ENCODE data around the gene VPS51. TPM values are rescaled to one million over a fixed set of nuclear protein-coding genes. Genes with fewer than 3 reads are reported as not detected.

Gene VPS51
- polyA plus RNA-seq, 3 donors = 37.2 to 77.3 (median 39.4) TPM

DNA sequence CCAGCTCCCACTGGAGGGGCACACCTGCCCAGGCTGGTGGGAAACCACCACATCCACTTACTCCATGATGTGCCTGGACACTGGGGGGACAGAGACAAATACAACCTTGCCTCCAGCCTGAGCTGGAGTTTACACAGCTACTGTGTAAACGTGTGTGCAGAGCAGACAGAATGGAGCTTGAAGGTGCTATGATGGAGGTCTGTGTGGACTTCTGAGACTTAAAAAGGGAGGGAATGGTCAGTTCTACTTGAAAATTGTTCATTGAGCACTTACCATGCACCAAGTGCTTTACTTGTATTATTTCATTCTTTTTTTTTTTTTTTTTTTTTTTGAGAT is 23.4 kb upstream of the VPS51 start:
- H3K4me1 ChIP-seq (ENCODE audit: control insufficient read depth in 1 of 2, insufficient read depth in 2 of 2, low read length in 2 of 2) = no peaks in the 10 kb centered on the region
- DNase-seq = no peak
- H2AFZ ChIP-seq (ENCODE audit: insufficient read depth, low read depth, low read length, poor library complexity, severe bottlenecking) = no peak overlapping the region
- H3K4me3 ChIP-seq (replicated peaks in 1 of 3; ENCODE audit: low read depth in 2 of 3, low read length in 3 of 3) = no peak overlapping the region
- no peak overlapping the region for H3K4me2 ChIP-seq (replicated peaks; ENCODE audit: extremely low read depth, low read length, poor library complexity, severe bottlenecking)
- Mint-ChIP-seq H3K27me3 (ENCODE audit: low read depth in 3 of 3) (peaks cover 0 to 2% (median 2%) of the 10 kb centered on the region in 3 donors), H3K9me3 (no peaks in the 10 kb centered on the region), H3K36me3 (peaks cover 5 to 19% of the 10 kb centered on the region in 2 donors), H3K27ac (no peak overlapping the region), H3K4me3 (no peak overlapping the region), H3K4me1 (no peaks in the 10 kb centered on the region)
- H3K36me3 ChIP-seq (replicated peaks in 1 of 2; ENCODE audit: control insufficient read depth in 1 of 2, insufficient read depth in 2 of 2, low read length in 2 of 2) = peaks cover 3 to 15% of the 10 kb centered on the region in 2 donors
- no peaks in the 10 kb centered on the region for H3K27me3 ChIP-seq (ENCODE audit: control insufficient read depth in 2 of 2, insufficient read depth in 2 of 2, low read length in 2 of 2)
- no peak overlapping the region for H3K9ac ChIP-seq (ENCODE audit: insufficient read depth, low read length, poor library complexity, severe bottlenecking)
- H4K20me1 ChIP-seq (ENCODE audit: insufficient read depth, low read length) = no peaks in the 10 kb centered on the region
- TF ChIP-seq CTCF (IDR thresholded peaks at IDR 0.05) = no peak
- peaks cover 5% of the 10 kb centered on the region for H3K79me2 ChIP-seq (ENCODE audit: insufficient read depth, low read length)
- no peaks in the 10 kb centered on the region for H3K9me3 ChIP-seq (replicated peaks in 1 of 2; ENCODE audit: control insufficient read depth in 1 of 2, insufficient read depth in 1 of 2, low read length in 2 of 2)
- intact Hi-C loops (cut with micrococcal nuclease) = no loop called here
- no peak overlapping the region for H3K27ac ChIP-seq (ENCODE audit: low read depth in 1 of 2, low read length in 2 of 2)
- WGBS (ENCODE audit: insufficient coverage) = 100% methylated on average over 1 of the region's 1 CpG

DNA sequence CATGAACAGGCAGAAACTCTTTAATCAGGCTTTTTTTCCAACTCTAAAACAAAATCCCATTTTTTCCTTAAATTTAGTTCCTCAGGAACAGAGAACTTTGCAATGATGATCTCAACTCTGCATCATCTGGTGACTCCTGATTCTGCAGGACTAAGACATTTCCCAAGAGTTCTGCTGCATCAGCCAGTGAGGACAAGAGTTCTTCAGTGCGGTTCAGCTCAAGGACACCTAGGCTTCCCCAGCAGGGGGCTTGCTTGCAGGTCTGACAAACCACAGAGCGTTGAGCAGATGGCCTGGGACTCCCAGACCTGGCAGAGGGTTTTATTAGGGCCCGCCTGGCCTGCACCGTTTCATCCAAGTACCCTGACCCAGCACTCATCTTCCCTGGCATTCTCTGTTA is 18.6 kb upstream of the VPS51 start:
- no peak for DNase-seq
- Histone ChIP-seq H3K4me2 (replicated peaks; ENCODE audit: extremely low read depth, low read length, poor library complexity, severe bottlenecking) (no peak overlapping the region), H3K27me3 (ENCODE audit: control insufficient read depth in 2 of 2, insufficient read depth in 2 of 2, low read length in 2 of 2) (no peaks in the 10 kb centered on the region), H3K4me1 (ENCODE audit: control insufficient read depth in 1 of 2, insufficient read depth in 2 of 2, low read length in 2 of 2) (peaks cover 15 to 16% of the 10 kb centered on the region in 2 donors), H3K9ac (ENCODE audit: insufficient read depth, low read length, poor library complexity, severe bottlenecking) (no peak overlapping the region), H3K79me2 (ENCODE audit: insufficient read depth, low read length) (peaks cover 48% of the 10 kb centered on the region), H3K9me3 (replicated peaks in 1 of 2; ENCODE audit: control insufficient read depth in 1 of 2, insufficient read depth in 1 of 2, low read length in 2 of 2) (no peaks in the 10 kb centered on the region), H3K4me3 (replicated peaks in 1 of 3; ENCODE audit: low read depth in 2 of 3, low read length in 3 of 3) (no peak overlapping the region), H3K27ac (ENCODE audit: low read depth in 1 of 2, low read length in 2 of 2) (peak overlapping the region in 1 of 2 donors; percentile 45), H2AFZ (ENCODE audit: insufficient read depth, low read depth, low read length, poor library complexity, severe bottlenecking) (no peak overlapping the region), H4K20me1 (ENCODE audit: insufficient read depth, low read length) (no peaks in the 10 kb centered on the region), H3K36me3 (replicated peaks in 1 of 2; ENCODE audit: control insufficient read depth in 1 of 2, insufficient read depth in 2 of 2, low read length in 2 of 2) (peaks cover 5 to 18% of the 10 kb centered on the region in 2 donors)
- Mint-ChIP-seq H3K4me3 (no peak overlapping the region), H3K4me1 (peaks cover 24% of the 10 kb centered on the region), H3K27me3 (ENCODE audit: low read depth in 3 of 3) (no peaks in the 10 kb centered on the region), H3K27ac (peak overlapping the region in 2 of 7 donors; percentile 67 to 82), H3K36me3 (peaks cover 7 to 38% of the 10 kb centered on the region in 2 donors), H3K9me3 (no peaks in the 10 kb centered on the region)
- 86% methylated on average over 3 of the region's 4 CpGs for WGBS (ENCODE audit: insufficient coverage)
- TF ChIP-seq CTCF (IDR thresholded peaks at IDR 0.05) = no peak
- intact Hi-C loops (cut with micrococcal nuclease) = no loop called here
